Astrocyte of the cerebellum (primary cell): ENCODE data around the gene VNN1.

Experiments used
- DNase-seq: peaks from one replicate; pipeline ENCODE4 v3.0.0-alpha.2; 2011; ENCODE audit warnings: low read depth
- H3K4me3 ChIP-seq: 2 replicates; pipeline ENCODE4 v1.5.1; 2011; ENCODE audit warnings: mild to moderate bottlenecking, low read depth, low read length, moderate library complexity
- CTCF ChIP-seq: IDR thresholded peaks from 2 replicates; pipeline ENCODE4 v1.5.1; 2012; ENCODE audit warnings: low read length, low read depth, moderate library complexity, mild to moderate bottlenecking; ENCODE audit errors: missing control alignments
- in situ Hi-C: cut with HindIII; loops from 2 replicates; pipeline ENCODE4 v1.10.0; 2017; ENCODE audit warnings: low sequenced_read_pairs

Gene VNN1

GRCh38 chr6:132671295-132671694 lies 42.6 kb downstream of the VNN1 start:
- in situ Hi-C loops: no loop called here
- no peak for TF ChIP-seq CTCF
- H3K4me3 ChIP-seq: no peak overlapping the region
- DNase-seq: no peak

- TF ChIP-seq CTCF: peak; percentile 26
- in situ Hi-C loops: no loop called here
- H3K4me3 ChIP-seq: no peak overlapping the region
- peak; percentile 22 for DNase-seq
These were observed 44.1 kb downstream of the VNN1 start for GRCh38 chr6:132669690-132670291.

GRCh38 chr6:132666118-132666517 lies 47.7 kb downstream of the VNN1 start:
- DNase-seq: no peak

GRCh38 chr6:132664309-132665034 lies 49.4 kb downstream of the VNN1 start:
- TF ChIP-seq CTCF: no peak
- in situ Hi-C loops: no loop called here
- H3K4me3 ChIP-seq: no peak overlapping the region
- no peak for DNase-seq

More at GRCh38 chr6:132666118-132666517, 47.7 kb downstream of the VNN1 start:
- in situ Hi-C loops: no loop called here
- no peak overlapping the region for H3K4me3 ChIP-seq
- TF ChIP-seq CTCF: no peak

- H3K4me3 ChIP-seq: no peak overlapping the region
- DNase-seq: no peak
- TF ChIP-seq CTCF: no peak
- in situ Hi-C loops: no loop called here
These were observed 50.2 kb downstream of the VNN1 start for GRCh38 chr6:132663661-132664060.

GRCh38 chr6:132661906-132662305 lies 51.9 kb downstream of the VNN1 start:
- in situ Hi-C loops: no loop called here
- H3K4me3 ChIP-seq: no peak overlapping the region
- DNase-seq: no peak
- no peak for TF ChIP-seq CTCF
